B cell (primary cell): ENCODE measurements around the gene ATP7B. TPM values are rescaled to one million over a fixed set of nuclear protein-coding genes. Genes with fewer than 3 reads are reported as not detected.

Source experiments
- ATAC-seq: fragments of 200-7000 bp; cut with Tn5 transposase; one replicate; pipeline ENCODE4 v1.10.0; 2021; ENCODE audit warnings: low read depth, mild to moderate bottlenecking, moderate number of reproducible peaks, moderate library complexity
- CTCF ChIA-PET: fragments of 350-600 bp; sonication (Branson Sonifier 250); formaldehyde crosslinking; loops from one replicate; lab custom pipeline; 2021; ENCODE audit warnings: antibody characterized with exemption, inconsistent platforms; lab: Charles Lee
- POLR2A ChIA-PET: fragments of 350-600 bp; sonication (Branson Sonifier 250); formaldehyde crosslinking; loops from one replicate; lab custom pipeline; 2021; ENCODE audit warnings: antibody characterized with exemption; lab: Charles Lee
- DNase-seq: peaks from one replicate; pipeline ENCODE4 v3.0.0; 2013
- H2AFZ ChIP-seq: 2 replicates; pipeline ENCODE4 v1.6.1; 2012; ENCODE audit warnings: mild to moderate bottlenecking, low read depth, low read length; ENCODE audit not compliant: insufficient read depth, poor library complexity, severe bottlenecking
- H3K27ac ChIP-seq, 2 donors: 1 replicate in 1 of 2; 2 replicates in 1 of 2; pipeline ENCODE4 v1.5.1; 2012 to 2013; ENCODE audit warnings: low read length in 2 of 2, mild to moderate bottlenecking in 2 of 2, moderate library complexity in 1 of 2
- H3K27me3 ChIP-seq, 4 experiments: fragments of 200-600 bp in 1 of 4; sonication (generic) in 1 of 4; replicated peaks in 1 of 4; 1 replicate in 2 of 4; 2 replicates in 2 of 4; pipeline versions ENCODE4 v1.6.1 to v1.7.0; 2013 to 2016; ENCODE audit warnings: low read length in 3 of 4, mild to moderate bottlenecking in 2 of 4, mixed read lengths in 1 of 4, moderate library complexity in 1 of 4; ENCODE audit not compliant: insufficient read depth in 4 of 4, control insufficient read depth in 3 of 4; ENCODE audit errors: control extremely low read depth in 1 of 4
- H3K36me3 ChIP-seq, 2 experiments: replicated peaks in 1 of 2; 1 replicate in 1 of 2; 2 replicates in 1 of 2; pipeline versions ENCODE4 v1.6.1 to v1.7.1; 2013; ENCODE audit warnings: low read length in 1 of 2; ENCODE audit not compliant: insufficient read depth in 2 of 2, control insufficient read depth in 1 of 2; ENCODE audit errors: control extremely low read depth in 1 of 2, extremely low read depth in 1 of 2
- H3K4me1 ChIP-seq, 2 donors: fragments of 200-600 bp in 1 of 2; sonication (generic) in 1 of 2; 1 replicate in 1 of 2; 2 replicates in 1 of 2; pipeline versions ENCODE4 v1.5.1 to v1.6.1; 2013 to 2017; ENCODE audit warnings: low read length in 2 of 2; ENCODE audit not compliant: control insufficient read depth in 2 of 2, insufficient read depth in 2 of 2
- H3K4me2 ChIP-seq: replicated peaks from 2 replicates; pipeline ENCODE3; 2012; ENCODE audit warnings: mild to moderate bottlenecking, low read depth, low read length; ENCODE audit not compliant: poor library complexity, severe bottlenecking
- H3K4me3 ChIP-seq, 5 experiments: fragments of 200-600 bp in 1 of 5; sonication (generic) in 1 of 5; 1 replicate in 3 of 5; 2 replicates in 2 of 5; pipeline versions ENCODE4 v1.5.1 to v1.7.0; 2011 to 2016; ENCODE audit warnings: low read length in 4 of 5, mild to moderate bottlenecking in 4 of 5, low read depth in 2 of 5, control low read depth in 1 of 5, moderate library complexity in 1 of 5; ENCODE audit not compliant: insufficient read depth in 1 of 5; ENCODE audit errors: control extremely low read depth in 1 of 5, extremely low read depth in 1 of 5
- H3K79me2 ChIP-seq: fragments of 200-600 bp; sonication (generic); one replicate; pipeline ENCODE4 v1.6.0; 2016; ENCODE audit warnings: low read length; ENCODE audit not compliant: control insufficient read depth, insufficient read depth
- H3K9ac ChIP-seq: fragments of 200-600 bp; sonication (generic); 2 replicates; pipeline ENCODE4 v1.6.1; 2017; ENCODE audit warnings: mild to moderate bottlenecking, low read length, moderate library complexity
- H3K9me3 ChIP-seq, 3 donors: one replicate each; pipeline versions ENCODE4 v1.6.1 to v1.7.1; 2013; ENCODE audit warnings: low read length in 2 of 3; ENCODE audit not compliant: control insufficient read depth in 2 of 3, insufficient read depth in 1 of 3; ENCODE audit errors: control extremely low read depth in 1 of 3
- H4K20me1 ChIP-seq: 2 replicates; pipeline ENCODE4 v1.6.0; 2012; ENCODE audit warnings: mild to moderate bottlenecking, low read length; ENCODE audit not compliant: insufficient read depth, control insufficient read depth, poor library complexity, severe bottlenecking
- H3K27ac Mint-ChIP-seq: one replicate; pipeline ENCODE4 v1.8.0; 2021; ENCODE audit warnings: mixed read lengths
- H3K27me3 Mint-ChIP-seq: one replicate; pipeline ENCODE4 v1.8.0; 2021; ENCODE audit warnings: mixed read lengths
- H3K4me1 Mint-ChIP-seq: one replicate; pipeline ENCODE4 v1.8.0; 2021; ENCODE audit warnings: mixed read lengths
- H3K4me3 Mint-ChIP-seq: one replicate; pipeline ENCODE4 v1.8.0; 2021; ENCODE audit warnings: mixed read lengths
- H3K9me3 Mint-ChIP-seq: one replicate; pipeline ENCODE4 v1.8.0; 2022; ENCODE audit warnings: mixed read lengths; ENCODE audit not compliant: insufficient read depth
- EZH2 ChIP-seq: IDR thresholded peaks from 2 replicates; pipeline ENCODE4 v1.6.1; 2012; ENCODE audit warnings: borderline replicate concordance, low read depth, mild to moderate bottlenecking, moderate library complexity, low read length; ENCODE audit not compliant: insufficient read depth, poor library complexity, severe bottlenecking
- WGBS: methylation state at CpG from one replicate; pipeline ENCODE4 v1.1.5; 2013; ENCODE audit warnings: missing lambda C conversion rate; ENCODE audit not compliant: insufficient coverage; 5-methylcytosine and 5-hydroxymethylcytosine counted together
- intact Hi-C: fragments of 100-400 bp; cut with micrococcal nuclease; formaldehyde crosslinking; loops from one replicate; pipeline ENCODE4 v1.10.0; 2022
- polyA minus RNA-seq: library from RNA; depleted of rRNA, polyadenylated mRNA; stranded (reverse); fragments of >200 nt; gene quantifications from 2 replicates; pipeline ENCODE4 v1.2.3, GENCODE V29; 2012
- polyA plus RNA-seq: library from polyadenylated mRNA; depleted of rRNA; stranded (reverse); fragments of >200 nt; gene quantifications from 2 replicates; pipeline ENCODE4 v1.2.3, GENCODE V29; 2012
- total RNA-seq, 2 donors: library from RNA; stranded (reverse); fragments of 120-200 nt in 1 of 2; gene quantifications; 1 replicate in 1 of 2; 2 replicates in 1 of 2; pipeline versions ENCODE4 v1.2.3 to v1.2.4, GENCODE V29; 2013 to 2022
- TF ChIP-seq, protein P1 (sequence below): fragments of 200-600 bp; IDR thresholded peaks from one replicate; pipeline ENCODE4 v1.8.0; 2022; ENCODE audit warnings: antibody characterized with exemption, mild to moderate bottlenecking

ATP7B gene
- 0.80 and 0.91 TPM in 2 replicates for total RNA-seq
- 0.40 TPM for total RNA-seq (2013)
- 0.10 and 0.22 TPM in 2 replicates for polyA plus RNA-seq
- 0.51 and 0.78 TPM in 2 replicates for polyA minus RNA-seq

DNA sequence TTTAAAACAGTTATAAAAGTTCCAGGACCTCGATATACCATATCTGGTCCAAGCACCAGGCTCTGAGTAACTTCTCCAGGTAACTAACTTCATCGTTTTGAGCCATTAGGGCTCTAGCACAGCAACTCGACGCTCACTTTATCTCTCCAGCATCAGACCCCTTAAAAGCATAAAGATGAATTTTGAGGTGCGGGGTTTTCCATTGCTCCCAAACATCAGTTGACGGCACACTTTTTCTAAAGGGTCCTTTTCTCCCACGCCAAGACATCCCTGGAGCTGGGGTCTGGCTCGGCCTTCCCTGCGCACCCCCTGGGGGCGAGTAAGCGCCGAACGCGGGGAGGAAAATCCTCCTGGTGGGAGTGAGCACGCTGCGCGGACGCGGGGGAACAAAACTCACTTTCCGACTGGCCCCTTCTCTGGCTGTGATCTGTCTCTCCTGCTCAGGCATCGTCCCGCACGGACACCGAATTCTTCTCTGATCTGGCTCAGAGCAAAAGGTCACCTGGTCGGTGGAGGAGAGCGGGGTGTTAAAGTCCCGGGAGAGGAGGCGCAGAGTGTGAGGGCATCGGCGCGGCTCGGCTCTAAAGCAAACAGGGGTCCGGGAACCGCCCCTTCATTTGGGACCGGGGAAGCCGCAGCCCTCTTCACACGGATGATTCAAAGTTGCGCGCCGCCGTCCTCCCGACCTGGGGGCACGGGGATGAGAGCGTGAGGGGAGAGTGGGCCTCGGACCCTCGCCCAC is at the start of gene ATP7B:
Gene ATP7B (minus strand): TSS at position 561 of the 742 bp plus-strand sequence. CDS start 113 bp downstream, at position 448.
- DNase-seq (peak; percentile 58), ATAC-seq (no peak)
- Histone ChIP-seq H3K27ac (peak within 1 kb of the TSS; percentile 13 to 77), H4K20me1 (no peaks in the 10 kb centered on the region), H3K9me3 (no peaks in the 10 kb centered on the region), H3K36me3 (no peaks in the 10 kb centered on the region), H3K79me2 (peaks cover 39% of the 10 kb centered on the region), H3K9ac (peak within 1 kb of the TSS; percentile 87), H3K4me2 (peak within 1 kb of the TSS; percentile 87), H3K4me1 (peaks cover 12 to 20% of the 10 kb centered on the region in 2 donors), H2AFZ (peak within 1 kb of the TSS; percentile 96), H3K4me3 (peak within 1 kb of the TSS; percentile 95 to 100 (median 96)), H3K27me3 (peaks cover 0 to 22% (median 13%) of the 10 kb centered on the region in 4 experiments)
- no peaks in the 10 kb centered on the region for H3K9me3 Mint-ChIP-seq
- peak; percentile 85 for TF ChIP-seq EZH2
- TF ChIP-seq, protein P1, sequence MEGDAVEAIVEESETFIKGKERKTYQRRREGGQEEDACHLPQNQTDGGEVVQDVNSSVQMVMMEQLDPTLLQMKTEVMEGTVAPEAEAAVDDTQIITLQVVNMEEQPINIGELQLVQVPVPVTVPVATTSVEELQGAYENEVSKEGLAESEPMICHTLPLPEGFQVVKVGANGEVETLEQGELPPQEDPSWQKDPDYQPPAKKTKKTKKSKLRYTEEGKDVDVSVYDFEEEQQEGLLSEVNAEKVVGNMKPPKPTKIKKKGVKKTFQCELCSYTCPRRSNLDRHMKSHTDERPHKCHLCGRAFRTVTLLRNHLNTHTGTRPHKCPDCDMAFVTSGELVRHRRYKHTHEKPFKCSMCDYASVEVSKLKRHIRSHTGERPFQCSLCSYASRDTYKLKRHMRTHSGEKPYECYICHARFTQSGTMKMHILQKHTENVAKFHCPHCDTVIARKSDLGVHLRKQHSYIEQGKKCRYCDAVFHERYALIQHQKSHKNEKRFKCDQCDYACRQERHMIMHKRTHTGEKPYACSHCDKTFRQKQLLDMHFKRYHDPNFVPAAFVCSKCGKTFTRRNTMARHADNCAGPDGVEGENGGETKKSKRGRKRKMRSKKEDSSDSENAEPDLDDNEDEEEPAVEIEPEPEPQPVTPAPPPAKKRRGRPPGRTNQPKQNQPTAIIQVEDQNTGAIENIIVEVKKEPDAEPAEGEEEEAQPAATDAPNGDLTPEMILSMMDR = peak; percentile 6
- H3K27ac Mint-ChIP-seq = peak within 1 kb of the TSS; percentile 90
- intact Hi-C loops = no loop called here
- CTCF ChIA-PET = no interaction called here
- POLR2A ChIA-PET = interaction anchor here (0.8 kb wide), 1 partner anchor 558 kb away, joined by 3 read pairs; the partner anchor contains the start of gene INTS6
- H3K27me3 Mint-ChIP-seq = peaks cover 28% of the 10 kb centered on the region
- H3K4me1 Mint-ChIP-seq = peaks cover 18% of the 10 kb centered on the region
- H3K4me3 Mint-ChIP-seq = peak within 1 kb of the TSS; percentile 99
- WGBS = 6% methylated on average over 46 of the region's 46 CpGs

DNA sequence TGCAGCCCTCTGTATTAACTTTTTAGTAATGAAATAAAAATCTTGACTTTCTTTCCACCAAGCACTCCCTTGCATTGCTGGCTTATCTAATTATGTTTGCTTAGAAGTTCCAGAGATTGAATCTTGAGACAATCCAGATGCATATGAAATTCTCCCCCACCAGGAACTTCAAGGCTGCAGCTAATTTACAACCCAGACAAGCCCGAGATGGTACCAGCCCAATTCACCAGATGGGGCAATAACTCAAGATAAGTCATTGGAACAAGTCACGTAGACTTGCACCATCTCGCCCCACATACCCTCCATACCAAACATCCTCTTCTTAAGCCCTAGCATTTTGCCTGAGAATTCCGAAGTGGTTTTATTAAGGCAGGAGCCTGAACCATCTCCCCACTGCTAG is 42.2 kb upstream of the ATP7B start:
- Histone ChIP-seq H3K9me3 (no peaks in the 10 kb centered on the region), H3K27ac (no peak overlapping the region), H3K4me2 (no peak overlapping the region), H3K9ac (no peak overlapping the region), H3K4me3 (no peak overlapping the region), H3K4me1 (no peaks in the 10 kb centered on the region), H3K27me3 (no peaks in the 10 kb centered on the region), H3K36me3 (no peaks in the 10 kb centered on the region), H2AFZ (no peak overlapping the region), H4K20me1 (no peaks in the 10 kb centered on the region), H3K79me2 (no peaks in the 10 kb centered on the region)
- ATAC-seq (no peak), DNase-seq (no peak)
- 94% methylated on average over 4 of the region's 4 CpGs for WGBS
- H3K9me3 Mint-ChIP-seq = no peaks in the 10 kb centered on the region
- TF ChIP-seq, protein P1 = no peak
- no peak for TF ChIP-seq EZH2
- ChIA-PET CTCF (no interaction called here), POLR2A (no interaction called here)
- no peak overlapping the region for H3K27ac Mint-ChIP-seq
- H3K27me3 Mint-ChIP-seq = peaks cover 7% of the 10 kb centered on the region
- intact Hi-C loops = no loop called here
- H3K4me3 Mint-ChIP-seq = no peak overlapping the region
- no peaks in the 10 kb centered on the region for H3K4me1 Mint-ChIP-seq
